Heart left ventricle (tissue), 16 donors: Measurements from ENCODE around the gene ATP1A2. TPM values are rescaled to one million over a fixed set of nuclear protein-coding genes. Genes with fewer than 3 reads are reported as not detected.

ENCODE experiments used
- ATAC-seq, 4 donors: fragments of 200-7000 bp; cut with Tn5 transposase; one replicate each; pipeline ENCODE4 v1.9.1; 2020 to 2022; ENCODE audit warnings: moderate library complexity in 4 of 4, mild to moderate bottlenecking in 3 of 4, moderate number of reproducible peaks in 1 of 4
- DNase-seq, 5 donors: peaks; one replicate each; pipeline ENCODE4 v3.0.0-alpha.2; 2020
- H3K27ac ChIP-seq, 12 donors: fragments of 200-600 bp; sonication (generic) in 4 of 12; one replicate each; pipeline versions ENCODE4 v1.5.0 to v1.8.0; 2016 to 2022; ENCODE audit warnings: mild to moderate bottlenecking in 2 of 12
- H3K27me3 ChIP-seq, 9 donors: fragments of 200-600 bp; sonication (generic) in 2 of 9; one replicate each; pipeline versions ENCODE4 v1.5.1 to v1.8.0; 2016 to 2022; ENCODE audit warnings: mild to moderate bottlenecking in 3 of 9
- H3K36me3 ChIP-seq, 9 donors: fragments of 200-600 bp; sonication (generic) in 2 of 9; one replicate each; pipeline versions ENCODE4 v1.5.0 to v1.8.0; 2018 to 2022; ENCODE audit warnings: mild to moderate bottlenecking in 2 of 9
- H3K4me1 ChIP-seq, 12 donors: fragments of 200-600 bp; sonication (generic) in 4 of 12; one replicate each; pipeline versions ENCODE4 v1.5.0 to v1.8.0; 2016 to 2022; ENCODE audit warnings: mild to moderate bottlenecking in 3 of 12
- H3K4me3 ChIP-seq, 12 donors: fragments of 200-600 bp; sonication (generic) in 4 of 12; one replicate each; pipeline versions ENCODE4 v1.5.0 to v1.8.0; 2017 to 2022; ENCODE audit warnings: mild to moderate bottlenecking in 9 of 12, moderate library complexity in 4 of 12
- H3K9me3 ChIP-seq, 12 donors: fragments of 200-600 bp; sonication (generic) in 4 of 12; one replicate each; pipeline versions ENCODE4 v1.5.0 to v1.8.0; 2016 to 2022; ENCODE audit warnings: mild to moderate bottlenecking in 1 of 12
- CTCF ChIP-seq, 12 donors: fragments of 200-600 bp; sonication (generic) in 4 of 12; IDR thresholded peaks; one replicate each; pipeline versions ENCODE4 v1.5.0 to v1.8.0; 2018 to 2022; ENCODE audit warnings: antibody characterized with exemption in 12 of 12, mild to moderate bottlenecking in 5 of 12
- POLR2A ChIP-seq, 2 donors: fragments of 450-650 bp; IDR thresholded peaks; one replicate each; pipeline ENCODE4 v1.6.1; 2017; ENCODE audit warnings: antibody characterized with exemption in 2 of 2, mild to moderate bottlenecking in 2 of 2, moderate library complexity in 2 of 2
- WGBS, 4 donors: extraction: QIAGEN DNeasy Blood & Tissue Kit in 2 of 4; methylation state at CpG; one replicate each; pipeline versions ENCODE4 v1.1.5 to v1.1.7; 2013 to 2018; 5-methylcytosine and 5-hydroxymethylcytosine counted together
- intact Hi-C, 10 donors: fragments of 100-400 bp; cut with DNase I; formaldehyde crosslinking; loops; one replicate each; pipeline versions ENCODE4 v1.11.1 to v1.14.2; 2022
- polyA plus RNA-seq, 2 donors: library from polyadenylated mRNA; stranded (reverse); fragments of 200-250 nt; gene quantifications; one replicate each; pipeline ENCODE4 v1.2.3, GENCODE V29; 2013
- total RNA-seq, 9 donors: library from RNA; depleted of rRNA in 2 of 9; stranded (reverse); fragments of >200 nt in 2 of 9; fragmentation: NEBNext Ultra II Directional in 3 of 9; extraction: Animal tissue kit (Norgen Biotek cat#: 25700) in 3 of 9; gene quantifications; one replicate each; pipeline versions ENCODE4 v1.1.0 to v1.2.4, GENCODE V29; 2016 to 2023
- donor health status: ischemic (EF 13 %, LVEDD 7.1; RV severe dilation, severe dysfunction).
- donor health status: healthy with polysubstance abuse.
- donor health status: DM: no; HTN: yes; CAD: no.
- donor health status: DM: no; HTN: no; CAD: no.
- donor health status: ischemic (EF 25% LVEDD 6.9; RV normal size, moderate dysfunction).
- donor health status: ischemic (EF 25% LVEDD 5.7; RV mildly dilated, moderate dysfunction).
- donor health status: healthy.
- donor health status: DM: yes; HTN: yes; CAD: no.
- donor health status: ischemic (EF 35%, LVEDD 5.7; RV mildly dilated, moderate dysfunction).
- donor health status: nonischemic (EF 11% LVEDD 7.7; RV severe dilation, severe dysfunction).
- donor health status: DM: yes; HTN: yes; CAD: no.
- donor health status: PGD.
- donor health status: ischemic (EF 29% LVEDD 5.4; RV normal size, mild dysfunction).
- donor health status: nonischemic (EF 23%, LVEDD 6.1; RV moderate dilation, normal function).

Gene ATP1A2
- total and polyA plus RNA-seq, 11 donors = 29.5 to 393 (median 255) TPM

- Histone ChIP-seq H3K27me3 (no peaks in the 10 kb centered on the region), H3K9me3 (no peaks in the 10 kb centered on the region), H3K4me1 (peaks cover 7 to 55% (median 35%) of the 10 kb centered on the region in 12 donors), H3K36me3 (peaks cover 0 to 14% (median 0%) of the 10 kb centered on the region in 9 donors), H3K4me3 (peak overlapping the region in 11 of 12 donors; percentile 30 to 99 (median 79)), H3K27ac (peak overlapping the region; percentile 68 to 96 (median 93))
- WGBS, 4 donors = 3 to 16% (median 6%) methylated on average over 8 to 40 of the region's 40 CpGs
- ATAC-seq = peak; percentile 88 to 93 (median 90)
- peak in 1 of 2 donors; percentile 32 for TF ChIP-seq POLR2A (IDR thresholded peaks at IDR 0.05)
- TF ChIP-seq CTCF (IDR thresholded peaks at IDR 0.05) = no peak
- intact Hi-C loops = loop anchor here in 4 of 10 donors (5.0 to 10.0 kb wide), 4 partner anchors 153 to 276 kb away; partner anchors contain the start of gene PEX19 (in 1 of the 4)
- peak; percentile 97 to 99 (median 98) for DNase-seq
Measured at GRCh38 chr1:160098852-160099561, 16.6 kb upstream of the ATP1A2 start.

- Histone ChIP-seq H3K27ac (peak overlapping the region; percentile 68 to 96 (median 93)), H3K9me3 (no peaks in the 10 kb centered on the region), H3K36me3 (peaks cover 0 to 5% (median 0%) of the 10 kb centered on the region in 9 donors), H3K4me1 (peaks cover 7 to 61% (median 35%) of the 10 kb centered on the region in 12 donors), H3K27me3 (no peaks in the 10 kb centered on the region), H3K4me3 (peak overlapping the region in 3 of 12 donors; percentile 66 to 91 (median 87))
- TF ChIP-seq POLR2A (IDR thresholded peaks at IDR 0.05) = no peak
- no peak for TF ChIP-seq CTCF (IDR thresholded peaks at IDR 0.05)
- no peak for ATAC-seq
- intact Hi-C loops = loop anchor here (2.0 to 10.0 kb wide), 15 partner anchors 91 to 277 kb away; partner anchors contain the start of genes CASQ1 (in 4 of the 10) and PEX19 (in 1 of the 10)
- WGBS, 4 donors = 92 to 100% (median 95%) methylated on average over 1 to 2 of the region's 2 CpGs
- no peak for DNase-seq
Measured at GRCh38 chr1:160099716-160100375, 15.7 kb upstream of the ATP1A2 start.

- H3K4me3 ChIP-seq = peak overlapping the region in 1 of 12 donors; percentile 8
Measured at GRCh38 chr1:160101037-160101716, 14.4 kb upstream of the ATP1A2 start.

More at GRCh38 chr1:160101037-160101716, 14.4 kb upstream of the ATP1A2 start:
- TF ChIP-seq CTCF (IDR thresholded peaks at IDR 0.05) (peak; percentile 77 to 96 (median 90)), POLR2A (IDR thresholded peaks at IDR 0.05) (no peak)
- 23 to 31% (median 25%) methylated on average over 11 to 13 of the region's 13 CpGs for WGBS, 4 donors
- DNase-seq (peak; percentile 85 to 90 (median 89)), ATAC-seq (peak; percentile 8 to 59 (median 34))
- peak overlapping the region in 11 of 12 donors; percentile 34 to 95 (median 72) for H3K27ac ChIP-seq
- no peaks in the 10 kb centered on the region for H3K36me3 ChIP-seq
- no peaks in the 10 kb centered on the region for H3K27me3 ChIP-seq
- intact Hi-C loops = loop anchor here in 9 of 10 donors (1.0 to 10.0 kb wide), 15 partner anchors 90 to 276 kb away; partner anchors contain the start of gene CASQ1 (in 4 of the 9)
- no peaks in the 10 kb centered on the region for H3K9me3 ChIP-seq
- peaks cover 7 to 64% (median 35%) of the 10 kb centered on the region in 12 donors for H3K4me1 ChIP-seq
